PFSK-1 (cell line): ENCODE data around the gene MAPKAPK2.

Source experiments
- FOXP2 ChIP-seq: optimal IDR thresholded peaks from 2 replicates; pipeline ENCODE3; 2011; ENCODE audit warnings: borderline replicate concordance, control low read depth, inconsistent platforms; ENCODE audit not compliant: insufficient read depth; ENCODE audit errors: extremely low read length, extremely low read depth
- POLR2AphosphoS5 ChIP-seq: IDR thresholded peaks from 2 replicates; pipeline ENCODE4 v1.6.1; 2012; ENCODE audit warnings: low read depth, mild to moderate bottlenecking, control low read depth, low read length, moderate library complexity
- SIN3A ChIP-seq: IDR thresholded peaks from 2 replicates; pipeline ENCODE4 v1.6.1; 2012; ENCODE audit warnings: mild to moderate bottlenecking, low read length, moderate library complexity, borderline replicate concordance; ENCODE audit not compliant: insufficient read depth
- TAF1 ChIP-seq: IDR thresholded peaks from 2 replicates; pipeline ENCODE4 v1.6.1; 2012; ENCODE audit warnings: low read length, control low read depth, borderline replicate concordance; ENCODE audit not compliant: insufficient read depth
- TF ChIP-seq, protein P1 (sequence below), 2 experiments: IDR thresholded peaks; 2 replicates each; pipeline versions ENCODE4 v1.6.1 to v1.8.0; 2011 to 2012; ENCODE audit warnings: low read depth in 2 of 2, low read length in 2 of 2, control low read depth in 1 of 2, inconsistent platforms in 1 of 2, mild to moderate bottlenecking in 1 of 2, moderate library complexity in 1 of 2; ENCODE audit not compliant: insufficient read depth in 1 of 2

MAPKAPK2 gene

GRCh38 chr1:206748348-206749030 lies 63.8 kb downstream of the MAPKAPK2 start:
- TF ChIP-seq, protein P1, sequence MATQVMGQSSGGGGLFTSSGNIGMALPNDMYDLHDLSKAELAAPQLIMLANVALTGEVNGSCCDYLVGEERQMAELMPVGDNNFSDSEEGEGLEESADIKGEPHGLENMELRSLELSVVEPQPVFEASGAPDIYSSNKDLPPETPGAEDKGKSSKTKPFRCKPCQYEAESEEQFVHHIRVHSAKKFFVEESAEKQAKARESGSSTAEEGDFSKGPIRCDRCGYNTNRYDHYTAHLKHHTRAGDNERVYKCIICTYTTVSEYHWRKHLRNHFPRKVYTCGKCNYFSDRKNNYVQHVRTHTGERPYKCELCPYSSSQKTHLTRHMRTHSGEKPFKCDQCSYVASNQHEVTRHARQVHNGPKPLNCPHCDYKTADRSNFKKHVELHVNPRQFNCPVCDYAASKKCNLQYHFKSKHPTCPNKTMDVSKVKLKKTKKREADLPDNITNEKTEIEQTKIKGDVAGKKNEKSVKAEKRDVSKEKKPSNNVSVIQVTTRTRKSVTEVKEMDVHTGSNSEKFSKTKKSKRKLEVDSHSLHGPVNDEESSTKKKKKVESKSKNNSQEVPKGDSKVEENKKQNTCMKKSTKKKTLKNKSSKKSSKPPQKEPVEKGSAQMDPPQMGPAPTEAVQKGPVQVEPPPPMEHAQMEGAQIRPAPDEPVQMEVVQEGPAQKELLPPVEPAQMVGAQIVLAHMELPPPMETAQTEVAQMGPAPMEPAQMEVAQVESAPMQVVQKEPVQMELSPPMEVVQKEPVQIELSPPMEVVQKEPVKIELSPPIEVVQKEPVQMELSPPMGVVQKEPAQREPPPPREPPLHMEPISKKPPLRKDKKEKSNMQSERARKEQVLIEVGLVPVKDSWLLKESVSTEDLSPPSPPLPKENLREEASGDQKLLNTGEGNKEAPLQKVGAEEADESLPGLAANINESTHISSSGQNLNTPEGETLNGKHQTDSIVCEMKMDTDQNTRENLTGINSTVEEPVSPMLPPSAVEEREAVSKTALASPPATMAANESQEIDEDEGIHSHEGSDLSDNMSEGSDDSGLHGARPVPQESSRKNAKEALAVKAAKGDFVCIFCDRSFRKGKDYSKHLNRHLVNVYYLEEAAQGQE (IDR thresholded peaks at IDR 0.05; ENCODE audit: insufficient read depth in 1 of 2, low read depth in 2 of 2, low read length in 2 of 2): no peak
- TF ChIP-seq TAF1: no peak
- TF ChIP-seq FOXP2: no peak
- TF ChIP-seq SIN3A: no peak
- no peak for TF ChIP-seq POLR2AphosphoS5

GRCh38 chr1:206751891-206752290 lies 67.2 kb downstream of the MAPKAPK2 start:
- no peak for TF ChIP-seq TAF1
- no peak for TF ChIP-seq POLR2AphosphoS5
- TF ChIP-seq, protein P1 (IDR thresholded peaks at IDR 0.05; ENCODE audit: insufficient read depth in 1 of 2, low read depth in 2 of 2, low read length in 2 of 2): no peak
- no peak for TF ChIP-seq SIN3A

DNA sequence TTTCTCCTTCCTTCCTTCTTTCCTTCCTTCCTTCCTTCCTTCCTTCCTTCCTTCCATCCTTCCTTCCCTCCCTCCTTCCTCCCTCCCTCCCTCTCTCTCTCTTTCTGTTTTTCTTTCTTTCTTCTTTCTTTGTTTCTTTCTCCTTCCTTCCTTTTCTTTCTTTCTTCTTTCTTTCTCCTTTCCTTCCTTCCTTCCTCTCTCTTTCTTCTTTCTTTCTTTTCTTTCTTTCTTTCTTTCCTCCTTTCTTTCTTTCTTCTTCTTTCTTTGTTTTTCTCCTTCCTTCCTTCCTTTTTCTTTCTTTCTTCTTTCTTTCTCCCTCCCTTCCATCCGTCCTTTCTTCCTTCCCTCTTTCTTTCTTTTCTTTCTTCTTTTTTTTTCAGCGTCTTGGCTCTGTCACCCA lies 67.8 kb downstream of the MAPKAPK2 start:
- TF ChIP-seq SIN3A (no peak), POLR2AphosphoS5 (no peak), TAF1 (no peak), FOXP2 (no peak)
- TF ChIP-seq, protein P1 (IDR thresholded peaks at IDR 0.05; ENCODE audit: insufficient read depth in 1 of 2, low read depth in 2 of 2, low read length in 2 of 2): no peak

- TF ChIP-seq FOXP2: no peak
- TF ChIP-seq SIN3A: no peak
- TF ChIP-seq TAF1: no peak
- TF ChIP-seq, protein P1 (IDR thresholded peaks at IDR 0.05; ENCODE audit: insufficient read depth in 1 of 2, low read depth in 2 of 2, low read length in 2 of 2): no peak
- no peak for TF ChIP-seq POLR2AphosphoS5
These were observed 68.4 kb downstream of the MAPKAPK2 start for GRCh38 chr1:206753141-206753540.

DNA sequence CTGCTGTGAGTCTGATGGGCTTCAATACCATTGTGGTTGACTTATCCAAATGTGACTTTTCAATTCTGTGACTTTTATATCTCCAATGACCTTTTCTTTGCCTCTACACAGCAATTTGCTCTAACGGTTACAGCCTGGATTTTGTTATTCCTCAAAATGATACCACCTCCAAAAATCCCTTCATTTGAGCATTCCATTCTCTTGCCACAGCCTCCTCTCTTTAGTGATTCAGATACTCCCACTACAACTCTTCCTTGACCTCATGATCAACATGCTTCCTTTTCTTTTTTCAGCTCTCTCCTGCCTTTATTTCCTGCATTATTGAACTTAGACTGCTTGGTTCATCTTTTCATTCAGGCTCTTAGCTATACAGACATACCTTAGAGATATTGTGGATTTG lies 69.3 kb downstream of the MAPKAPK2 start:
- TF ChIP-seq, protein P1 (IDR thresholded peaks at IDR 0.05; ENCODE audit: insufficient read depth in 1 of 2, low read depth in 2 of 2, low read length in 2 of 2): no peak
- TF ChIP-seq POLR2AphosphoS5: no peak
- no peak for TF ChIP-seq FOXP2
- no peak for TF ChIP-seq TAF1
- no peak for TF ChIP-seq SIN3A
